HG03280 (cell line): ENCODE results near the gene CYP4V2.
A peak's percentile ranks its signal among the peaks of the same experiment; 100 is the strongest.

Source experiments
- ATAC-seq: cut with Tn5 transposase; IDR thresholded peaks from one replicate; pipeline ENCODE4 v1.9.1; 2021; ENCODE audit warnings: mild to moderate bottlenecking, moderate library complexity; ENCODE audit not compliant: unreplicated experiment

CYP4V2 gene

DNA sequence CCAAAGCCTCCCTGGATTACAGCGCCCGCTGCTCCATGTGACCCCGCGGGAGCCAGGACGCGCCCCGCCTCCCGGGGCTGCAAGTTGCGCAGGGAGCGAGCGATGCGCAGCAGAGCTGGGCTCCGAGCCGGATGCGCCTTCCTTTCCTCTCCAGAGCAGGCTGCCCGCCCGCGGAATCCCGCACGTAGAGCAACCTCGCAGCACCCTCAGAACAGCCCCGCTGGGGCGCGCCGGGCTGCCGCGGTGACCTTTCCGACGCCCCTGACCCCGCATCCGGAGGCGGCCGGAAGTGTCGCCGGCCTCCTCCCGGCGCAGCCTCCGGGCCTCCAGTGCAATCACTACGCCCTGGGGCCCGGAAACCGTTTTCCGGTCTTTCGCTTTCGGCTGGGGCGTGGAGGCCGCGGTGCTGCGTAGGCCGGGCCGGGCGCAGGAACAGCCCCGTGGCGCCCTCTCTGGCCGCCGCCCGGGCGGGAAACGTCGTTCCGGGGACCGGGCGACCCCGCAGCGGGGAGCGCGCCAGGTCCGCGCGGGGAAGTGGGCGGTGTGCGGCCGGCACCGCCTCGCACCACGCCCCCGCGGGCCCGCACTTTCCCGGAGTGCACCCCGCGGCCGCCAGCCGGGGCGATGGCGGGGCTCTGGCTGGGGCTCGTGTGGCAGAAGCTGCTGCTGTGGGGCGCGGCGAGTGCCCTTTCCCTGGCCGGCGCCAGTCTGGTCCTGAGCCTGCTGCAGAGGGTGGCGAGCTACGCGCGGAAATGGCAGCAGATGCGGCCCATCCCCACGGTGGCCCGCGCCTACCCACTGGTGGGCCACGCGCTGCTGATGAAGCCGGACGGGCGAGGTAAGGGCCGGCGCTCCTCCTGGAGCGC lies at the start of gene CYP4V2:
Gene CYP4V2 (plus strand): TSS at position 368 of the 866 bp plus-strand sequence. CDS start 257 bp downstream, at position 625.
- peak; percentile 88 for ATAC-seq

DNA sequence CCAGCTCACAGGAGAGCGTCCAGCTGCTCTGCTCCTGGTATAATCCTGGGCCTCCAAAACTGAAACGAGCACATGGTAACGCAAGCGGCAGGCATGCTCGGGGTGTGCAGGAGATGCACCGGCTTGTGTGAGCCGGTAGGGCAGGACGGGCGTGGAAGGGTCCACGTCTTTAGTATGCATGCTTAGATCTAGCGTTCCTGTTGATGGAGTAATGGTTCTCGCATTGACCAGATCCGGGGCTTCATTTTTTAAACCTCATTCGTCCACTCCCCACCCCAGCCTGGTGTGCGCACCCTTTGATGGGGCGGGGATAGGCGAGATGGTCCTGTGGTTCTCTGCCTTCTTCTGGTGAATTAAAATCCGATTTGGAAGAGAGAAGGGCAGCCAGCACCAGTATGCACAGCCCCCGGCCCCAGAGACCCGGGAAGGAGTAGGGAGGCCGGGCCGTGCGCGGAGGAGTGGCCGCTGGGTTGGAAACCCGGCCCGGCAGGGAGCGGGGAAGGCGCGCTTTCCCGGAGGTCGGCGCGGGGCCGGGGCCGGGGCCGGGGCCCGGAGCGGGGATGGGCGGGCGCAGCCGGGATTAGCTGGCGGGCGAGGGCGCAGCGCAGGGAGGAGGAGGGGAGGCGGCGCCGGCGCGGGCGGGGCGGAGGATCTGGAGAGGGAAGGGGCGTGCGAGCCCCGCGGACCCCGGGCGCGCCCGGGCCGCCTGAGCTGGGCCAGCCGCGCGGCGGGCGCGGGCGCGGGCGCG lies 47.0 kb upstream of the CYP4V2 start:
- ATAC-seq: peak; percentile 38

DNA sequence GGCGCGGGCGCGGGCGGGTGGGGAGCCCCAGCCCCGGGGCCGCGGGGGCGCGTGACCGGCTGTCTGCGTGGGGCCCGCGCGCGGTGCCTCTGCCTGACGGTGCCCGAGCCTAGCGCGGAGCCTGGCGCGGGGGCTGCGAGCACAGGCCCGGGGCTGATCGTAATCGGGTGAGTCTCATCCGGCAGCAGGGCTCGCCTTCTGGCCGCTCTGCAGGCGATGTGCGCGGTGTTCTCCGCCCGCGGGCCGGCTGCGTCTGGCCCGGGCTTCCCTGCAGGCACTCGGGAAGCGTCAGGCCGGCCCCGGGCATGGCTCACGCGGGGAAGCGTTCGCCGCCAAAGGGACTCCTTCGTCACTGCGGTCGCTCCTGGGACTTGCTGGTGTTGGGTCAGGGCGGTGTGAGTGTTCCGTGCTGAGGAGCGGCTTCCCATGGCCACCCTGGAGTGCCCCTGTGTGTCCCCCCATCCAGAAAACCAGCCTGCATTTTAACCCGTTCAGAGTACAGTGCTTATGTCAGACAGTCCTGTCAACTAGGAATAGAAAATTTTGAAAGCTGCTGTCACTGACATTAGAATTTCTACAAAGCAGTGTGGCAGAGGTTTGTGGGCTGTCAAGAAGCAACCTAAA lies 46.3 kb upstream of the CYP4V2 start:
- ATAC-seq: peak; percentile 9

DNA sequence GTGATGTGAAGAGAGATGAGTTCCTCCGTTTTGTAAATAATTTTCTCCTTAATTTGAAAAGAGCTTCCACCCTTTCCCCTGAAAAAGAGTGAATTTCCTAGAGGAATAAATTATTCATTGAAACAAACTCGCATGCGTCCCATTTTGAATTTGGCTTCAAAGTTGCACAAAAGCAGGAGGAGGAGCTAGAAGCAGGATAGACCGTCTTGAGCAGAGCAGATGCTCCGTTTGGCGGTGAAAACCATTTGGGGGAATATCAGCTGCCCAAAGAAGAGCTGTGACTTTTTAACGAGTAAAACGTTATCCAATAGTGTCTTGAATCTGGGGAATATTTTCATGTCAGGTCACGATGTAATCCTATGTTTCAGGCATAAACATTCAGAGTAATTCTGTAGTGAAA lies 44.9 kb upstream of the CYP4V2 start:
- no peak for ATAC-seq

DNA sequence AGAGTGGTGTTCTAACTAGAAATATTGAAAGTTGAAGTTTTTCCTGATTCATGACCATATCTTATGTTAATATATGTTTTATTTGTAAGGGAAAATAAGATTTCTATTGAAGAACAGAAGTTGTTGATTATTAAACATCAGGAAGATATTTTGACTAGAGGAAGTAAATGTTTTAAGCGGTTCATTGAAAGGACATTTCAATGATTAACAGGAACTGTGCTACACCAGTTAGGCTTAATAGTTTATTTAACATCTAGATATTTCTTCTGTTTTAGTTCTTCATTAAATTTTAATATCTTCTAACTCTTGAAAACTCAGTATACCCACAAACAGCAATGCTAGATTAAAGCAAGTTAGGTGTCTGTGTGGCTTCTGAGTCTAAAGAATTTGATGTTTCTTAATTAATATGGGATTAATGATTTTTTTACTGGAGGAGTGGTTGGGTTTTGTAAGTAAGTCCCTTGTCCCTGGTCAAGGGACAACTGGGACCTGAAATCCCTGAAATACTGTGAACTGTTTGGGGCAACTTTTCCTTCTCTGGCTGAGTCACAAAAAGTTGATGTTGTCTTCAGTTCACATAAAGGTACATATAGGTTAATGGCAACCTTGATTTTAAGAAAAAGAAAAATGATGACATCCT lies 42.9 kb upstream of the CYP4V2 start:
- no peak for ATAC-seq

DNA sequence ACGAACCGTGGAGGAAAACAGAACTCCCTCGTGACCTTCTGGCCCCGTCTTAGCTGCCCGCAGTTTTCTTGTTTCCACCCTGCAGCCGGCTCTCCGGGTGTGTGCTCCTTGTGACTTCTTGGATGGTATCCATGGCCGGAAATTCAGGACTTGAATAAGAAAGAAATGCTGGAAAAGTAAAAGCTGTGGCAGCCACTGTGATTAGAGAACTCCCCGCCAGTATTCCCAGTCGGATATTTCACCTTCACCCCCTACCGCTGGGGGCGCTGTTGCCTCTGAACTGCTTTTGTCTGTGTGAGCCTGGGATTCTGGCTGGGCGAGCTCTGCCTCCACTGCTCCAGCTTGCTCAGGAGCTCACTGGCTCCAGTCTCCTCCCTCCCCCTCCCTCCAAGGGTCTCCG lies 41.5 kb upstream of the CYP4V2 start:
- no peak for ATAC-seq

DNA sequence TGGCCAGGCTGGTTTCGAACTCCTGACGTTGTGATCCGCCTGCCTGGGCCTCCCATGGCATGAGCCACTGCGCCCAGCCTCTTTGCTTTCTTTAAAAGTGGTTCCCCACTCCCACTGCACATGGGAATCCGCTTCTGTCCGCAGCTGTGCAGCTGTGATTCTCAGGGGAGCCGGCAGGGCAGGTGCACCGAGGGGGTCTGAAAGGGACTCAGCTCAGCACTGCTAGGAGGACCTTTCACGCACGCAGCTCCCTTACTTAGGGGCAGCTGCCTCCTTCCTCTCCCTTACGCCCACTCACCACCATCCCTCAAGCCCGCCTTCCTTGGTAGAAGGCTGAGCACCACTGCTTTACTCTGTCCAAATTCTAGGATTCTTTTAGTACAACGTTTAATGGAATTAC lies 40.4 kb upstream of the CYP4V2 start:
- ATAC-seq: peak; percentile 37

DNA sequence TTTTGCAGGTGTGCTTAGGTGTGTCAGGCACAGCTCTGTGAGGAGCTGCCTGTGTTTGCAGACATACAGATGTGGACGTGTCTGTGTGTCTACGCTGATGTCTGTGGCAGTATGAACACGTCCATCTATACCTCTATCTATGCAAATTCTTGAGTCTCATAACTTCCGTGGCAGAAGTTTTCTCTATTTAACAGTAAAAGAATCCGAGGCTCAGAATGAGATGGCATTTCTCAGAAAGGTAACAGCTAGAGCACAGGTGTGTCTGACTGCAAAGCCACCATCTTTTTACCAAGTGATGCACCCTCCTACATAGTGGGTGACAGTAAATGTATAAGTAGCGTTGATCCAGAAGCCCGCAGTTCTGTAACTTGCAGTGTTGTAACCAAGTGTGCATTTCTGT lies 39.9 kb upstream of the CYP4V2 start:
- ATAC-seq: peak; percentile 69

DNA sequence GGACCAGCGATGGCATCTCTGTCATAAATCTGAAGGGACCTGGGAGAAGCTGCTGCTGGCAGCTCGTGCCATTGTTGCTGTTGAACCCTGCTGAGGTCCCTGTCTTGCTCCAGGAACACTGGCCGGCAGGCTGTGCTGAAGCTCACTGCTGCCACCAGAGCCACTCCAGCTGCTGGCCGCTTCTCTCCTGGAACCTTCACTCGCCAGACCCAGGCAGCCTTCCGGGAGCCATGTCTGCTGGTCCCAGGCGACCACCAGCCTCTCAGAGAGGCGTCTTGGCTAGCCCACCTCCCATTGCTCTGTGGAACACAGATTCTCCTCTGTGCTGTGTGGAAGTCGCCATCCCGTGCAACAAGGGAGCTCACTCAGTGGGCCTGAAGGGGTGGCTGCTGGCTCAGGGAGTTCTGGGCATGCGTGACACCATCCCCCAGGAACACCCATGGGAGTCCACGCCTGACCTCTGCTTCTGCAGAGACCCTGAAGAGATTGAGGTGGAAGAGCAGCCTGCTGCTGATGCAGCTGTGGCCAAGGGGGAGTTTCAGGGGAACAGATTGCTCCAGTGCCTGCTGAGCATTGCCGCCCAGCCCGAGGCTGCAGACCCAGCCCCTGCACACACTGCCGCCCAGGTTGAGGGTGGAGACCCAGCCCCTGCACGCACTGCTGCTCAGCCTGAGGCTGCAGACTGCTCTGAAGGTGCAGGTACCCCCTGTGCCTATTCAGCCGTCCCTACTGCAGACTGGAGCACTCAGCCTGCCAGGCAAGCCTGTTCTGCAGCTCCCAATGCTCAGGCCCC lies 33.1 kb upstream of the CYP4V2 start:
- no peak for ATAC-seq

DNA sequence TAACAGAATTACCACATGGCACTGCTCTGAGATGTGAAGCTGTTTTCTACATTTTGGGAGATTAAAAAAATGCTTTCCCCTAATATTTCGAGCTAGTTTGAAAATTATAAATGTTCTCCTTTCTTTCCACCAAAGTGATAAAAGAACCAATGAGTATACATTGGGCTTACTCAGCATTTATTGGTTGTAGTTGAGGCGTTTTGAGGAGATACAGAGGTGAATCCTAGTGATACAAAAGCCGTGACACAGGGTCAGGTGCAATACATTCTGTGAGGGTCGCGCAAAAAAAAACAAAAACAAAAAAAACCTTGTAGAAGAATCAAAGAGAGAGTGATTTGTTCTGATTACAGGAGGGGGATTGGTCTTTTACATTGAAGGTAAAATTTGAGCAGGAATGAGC lies 32.4 kb upstream of the CYP4V2 start:
- ATAC-seq: no peak

DNA sequence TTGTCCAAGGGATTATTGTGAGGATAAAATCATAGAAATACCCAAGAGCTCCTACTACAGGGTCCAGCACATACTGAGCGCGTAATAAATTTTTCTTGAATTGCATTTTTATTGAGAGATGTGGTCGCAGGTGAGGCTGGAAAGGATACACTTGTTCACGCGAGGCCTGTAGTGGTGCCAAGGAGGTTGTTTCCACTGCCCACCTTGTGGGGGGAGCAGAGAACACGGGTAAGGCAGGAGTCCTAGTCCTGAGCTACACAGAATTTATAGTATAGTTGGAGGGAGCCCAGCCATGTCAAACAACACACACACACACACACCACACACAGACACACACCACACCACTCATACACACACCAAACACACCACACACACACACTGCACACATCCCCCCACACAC lies 31.8 kb upstream of the CYP4V2 start:
- ATAC-seq: no peak

DNA sequence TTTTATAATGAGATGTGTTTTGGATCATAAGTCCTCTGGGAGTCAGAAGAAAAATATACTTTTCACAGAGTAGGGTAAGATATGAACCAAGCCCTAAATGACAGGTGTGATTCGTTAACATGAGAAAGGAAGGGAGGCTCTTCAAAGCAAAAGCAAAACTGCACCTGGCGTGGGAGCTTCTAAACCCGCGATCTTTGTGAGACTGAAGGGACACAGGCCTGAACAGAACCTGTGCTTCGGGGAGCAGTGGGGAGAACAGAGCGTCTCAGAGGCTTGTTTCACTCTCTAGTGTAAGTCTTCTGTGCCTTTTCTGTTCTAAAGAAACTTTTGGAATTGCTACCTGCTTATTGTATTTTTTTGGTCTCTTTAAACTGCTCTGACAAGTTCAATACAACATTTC lies 30.2 kb upstream of the CYP4V2 start:
- ATAC-seq: peak; percentile 99

DNA sequence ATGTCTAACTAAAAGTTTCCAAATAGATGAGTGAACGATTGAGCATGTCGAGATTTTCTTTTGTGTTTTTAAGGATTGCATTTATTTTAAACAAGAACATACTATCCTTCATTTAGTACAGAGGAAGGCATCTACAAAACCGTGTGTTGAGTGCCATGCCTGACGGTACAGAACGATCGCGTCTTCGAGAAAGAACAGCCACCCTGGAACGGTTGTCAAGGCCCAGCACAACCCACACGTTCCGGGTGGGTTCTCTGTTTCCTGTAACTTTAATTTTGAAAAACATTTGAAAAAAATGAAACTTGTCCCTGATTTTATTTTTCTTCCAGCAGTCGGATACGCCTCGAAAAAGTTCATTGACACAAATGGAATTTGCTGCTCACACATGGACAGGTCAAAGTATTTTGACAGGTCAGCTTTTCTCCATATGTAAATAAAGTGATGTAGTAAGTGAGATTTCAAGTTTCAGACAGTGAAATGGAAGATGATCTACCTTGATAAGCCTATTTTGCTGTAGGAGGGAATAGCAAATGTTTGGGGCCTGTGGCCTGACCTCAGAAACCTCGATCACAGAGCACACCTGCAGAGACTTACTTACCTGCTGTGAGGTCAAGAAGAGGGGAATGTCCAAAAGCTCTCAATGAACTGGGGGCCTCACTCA lies 24.4 kb upstream of the CYP4V2 start:
- no peak for ATAC-seq

DNA sequence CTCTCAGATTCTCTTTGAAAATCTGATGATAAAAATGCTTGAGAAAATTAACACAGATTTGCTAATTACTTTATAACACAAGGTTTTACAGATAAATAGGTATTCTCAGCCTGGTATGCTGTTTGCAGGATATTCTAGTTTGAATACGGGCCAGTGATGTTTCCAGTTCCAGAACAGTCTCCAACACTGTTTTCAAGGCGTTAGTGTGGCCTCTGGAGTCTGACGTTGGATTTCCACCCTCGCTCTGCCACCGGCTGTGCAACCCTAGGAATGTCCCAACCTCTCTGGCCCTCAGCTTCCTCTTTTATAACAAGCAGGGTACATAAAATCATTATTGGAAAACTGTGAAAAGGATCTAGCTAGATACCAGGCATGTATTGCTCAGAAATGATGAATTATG lies 23.8 kb upstream of the CYP4V2 start:
- no peak for ATAC-seq

DNA sequence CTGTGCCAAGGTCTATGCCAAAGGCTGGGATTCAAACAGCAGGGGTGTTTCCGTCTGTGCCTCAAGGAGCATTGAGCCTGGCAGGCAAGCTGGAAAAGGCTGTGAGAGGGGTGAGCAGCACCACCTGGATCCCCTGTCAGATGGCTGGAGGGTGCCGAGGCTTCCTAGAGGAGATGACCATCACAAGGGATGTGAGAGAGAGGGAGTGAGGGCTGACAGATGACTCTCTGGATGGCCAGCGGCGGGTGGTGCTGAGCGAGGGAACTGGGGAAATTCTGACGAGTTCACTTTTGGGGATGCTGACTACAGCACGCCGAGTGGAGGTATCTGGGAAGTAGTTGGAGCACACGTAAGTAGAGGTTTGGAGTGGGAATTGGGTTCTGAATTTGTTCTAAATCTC lies 22.6 kb upstream of the CYP4V2 start:
- ATAC-seq: no peak

DNA sequence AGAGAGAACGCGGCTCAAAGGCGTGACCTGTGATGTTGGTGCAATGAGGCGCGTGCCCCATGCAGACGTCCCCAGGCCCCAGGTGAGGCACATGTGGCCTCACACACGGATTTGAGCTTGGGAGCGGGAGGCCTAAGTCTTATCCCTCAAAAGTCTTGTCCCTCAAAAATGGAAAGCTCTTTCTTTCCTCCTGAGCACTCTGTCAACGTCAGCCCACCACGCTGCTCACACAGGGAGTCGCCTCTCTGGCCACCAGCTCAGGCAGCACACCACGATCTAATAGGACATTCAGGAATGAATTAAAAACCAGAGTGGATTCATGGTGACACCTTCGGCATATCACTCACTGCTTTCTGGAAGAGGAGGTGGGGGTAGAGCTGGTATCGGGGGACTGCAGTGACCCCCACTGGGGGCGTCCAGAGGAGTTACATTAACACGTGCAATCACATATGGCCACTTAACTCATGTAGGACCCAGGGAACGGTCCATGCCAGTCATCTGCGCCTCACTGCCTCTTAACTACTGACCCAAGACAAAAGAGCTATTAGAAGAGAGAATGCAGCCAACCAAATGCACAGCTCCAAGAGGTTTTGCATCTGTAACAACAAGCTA lies 21.9 kb upstream of the CYP4V2 start:
- no peak for ATAC-seq

DNA sequence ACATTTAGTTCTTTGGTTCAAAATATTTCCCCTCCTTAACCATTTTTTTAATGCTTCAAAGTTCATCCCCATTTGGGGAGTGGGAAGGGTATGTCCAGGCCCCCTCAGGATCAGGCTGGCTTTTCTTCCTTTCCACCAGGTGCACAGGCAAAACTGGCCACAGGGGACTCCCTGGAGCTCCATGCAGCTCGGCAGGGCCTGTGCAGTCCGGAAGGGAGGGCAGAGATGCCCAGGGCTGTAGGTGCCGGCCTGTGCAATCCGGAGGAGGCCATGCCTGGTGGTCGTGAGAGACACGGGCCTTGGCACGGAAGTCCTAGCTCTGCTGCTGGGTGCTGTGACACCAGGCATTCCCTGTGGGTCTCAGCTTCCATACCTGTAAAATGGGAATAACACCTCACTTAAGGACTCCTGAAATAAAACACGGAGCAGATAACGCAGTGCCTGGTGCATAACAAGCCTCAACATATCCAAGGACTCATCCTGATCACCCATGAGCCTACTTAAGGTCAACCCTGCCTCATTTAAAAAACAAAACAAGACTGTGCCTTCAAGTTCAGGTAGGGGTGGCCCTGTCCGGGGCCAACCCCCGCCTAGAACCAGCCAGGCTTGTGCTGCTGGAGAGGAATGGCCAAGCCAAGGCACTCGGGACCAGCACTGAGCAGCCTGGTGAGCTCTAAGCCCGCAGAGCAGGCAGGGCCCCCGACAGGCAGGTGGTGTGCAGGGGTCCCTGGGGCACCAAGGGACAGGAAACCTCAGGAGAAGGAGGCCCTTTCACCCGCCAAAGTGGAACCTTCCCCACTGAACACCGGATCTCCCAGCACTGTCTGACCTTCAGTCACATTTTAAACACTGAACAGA lies 21.2 kb upstream of the CYP4V2 start:
- no peak for ATAC-seq

DNA sequence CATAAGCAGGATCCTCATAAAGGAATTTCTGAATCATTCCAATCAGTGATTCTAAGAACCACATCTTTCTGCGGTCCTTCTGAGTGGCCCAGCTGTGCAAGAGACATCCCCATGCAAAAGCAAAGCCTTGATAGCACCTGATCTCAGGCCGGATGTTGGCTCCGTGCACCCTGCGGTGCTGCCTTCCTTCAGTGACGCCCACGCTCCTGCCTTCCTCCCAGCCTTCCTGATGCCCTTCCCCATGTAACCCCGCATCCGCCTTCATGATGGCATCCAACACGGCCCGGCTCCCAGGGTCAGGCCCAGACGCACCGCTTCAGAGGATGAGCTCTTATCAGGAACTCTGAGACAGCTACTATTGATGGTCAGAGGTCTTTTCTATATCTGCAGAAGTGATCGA lies 20.4 kb upstream of the CYP4V2 start:
- no peak for ATAC-seq

DNA sequence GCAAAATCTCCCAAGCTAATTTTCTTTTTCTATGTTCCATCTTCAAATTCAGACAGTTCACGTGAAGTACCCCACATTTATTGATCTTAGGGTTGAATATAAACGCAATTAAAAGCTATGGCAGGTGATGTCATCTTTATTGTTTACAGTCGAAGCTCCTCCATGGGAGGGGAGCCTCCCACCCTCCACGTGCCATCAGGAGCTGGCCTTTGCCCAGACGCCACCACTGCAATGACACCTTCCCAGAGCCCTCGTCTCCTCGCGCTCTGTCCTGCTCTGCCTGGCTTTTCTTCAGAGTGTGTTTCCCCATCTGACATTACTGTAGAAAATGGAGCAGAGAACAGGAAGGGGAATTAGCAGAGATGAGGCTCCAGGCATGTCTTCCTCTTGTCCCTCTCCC lies 18.8 kb upstream of the CYP4V2 start:
- no peak for ATAC-seq
